Measurements from ENCODE around the gene PPP1R12C. TPM values are rescaled to one million over a fixed set of nuclear protein-coding genes. Genes with fewer than 3 reads are reported as not detected.

Gene PPP1R12C
- total RNA-seq, 4 donors from 2014 or later = 43.5 to 288 (median 116) TPM

GRCh38 chr19:55096061-55096701, 21.3 kb downstream of the PPP1R12C start:
- DNase-seq = no peak
- Histone ChIP-seq H3K36me3 (no peaks in the 10 kb centered on the region), H3K27ac (no peak overlapping the region), H3K4me3 (no peak overlapping the region), H3K27me3 (no peaks in the 10 kb centered on the region), H3K4me1 (no peaks in the 10 kb centered on the region), H3K9me3 (no peaks in the 10 kb centered on the region)
- intact Hi-C loops (cut with DNase I; ENCODE audit: low total_unique reads) = no loop called here
- TF ChIP-seq POLR2A (IDR thresholded peaks at IDR 0.05) = no peak
- TF ChIP-seq, protein P1, sequence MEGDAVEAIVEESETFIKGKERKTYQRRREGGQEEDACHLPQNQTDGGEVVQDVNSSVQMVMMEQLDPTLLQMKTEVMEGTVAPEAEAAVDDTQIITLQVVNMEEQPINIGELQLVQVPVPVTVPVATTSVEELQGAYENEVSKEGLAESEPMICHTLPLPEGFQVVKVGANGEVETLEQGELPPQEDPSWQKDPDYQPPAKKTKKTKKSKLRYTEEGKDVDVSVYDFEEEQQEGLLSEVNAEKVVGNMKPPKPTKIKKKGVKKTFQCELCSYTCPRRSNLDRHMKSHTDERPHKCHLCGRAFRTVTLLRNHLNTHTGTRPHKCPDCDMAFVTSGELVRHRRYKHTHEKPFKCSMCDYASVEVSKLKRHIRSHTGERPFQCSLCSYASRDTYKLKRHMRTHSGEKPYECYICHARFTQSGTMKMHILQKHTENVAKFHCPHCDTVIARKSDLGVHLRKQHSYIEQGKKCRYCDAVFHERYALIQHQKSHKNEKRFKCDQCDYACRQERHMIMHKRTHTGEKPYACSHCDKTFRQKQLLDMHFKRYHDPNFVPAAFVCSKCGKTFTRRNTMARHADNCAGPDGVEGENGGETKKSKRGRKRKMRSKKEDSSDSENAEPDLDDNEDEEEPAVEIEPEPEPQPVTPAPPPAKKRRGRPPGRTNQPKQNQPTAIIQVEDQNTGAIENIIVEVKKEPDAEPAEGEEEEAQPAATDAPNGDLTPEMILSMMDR (IDR thresholded peaks at IDR 0.05) = no peak

DNA sequence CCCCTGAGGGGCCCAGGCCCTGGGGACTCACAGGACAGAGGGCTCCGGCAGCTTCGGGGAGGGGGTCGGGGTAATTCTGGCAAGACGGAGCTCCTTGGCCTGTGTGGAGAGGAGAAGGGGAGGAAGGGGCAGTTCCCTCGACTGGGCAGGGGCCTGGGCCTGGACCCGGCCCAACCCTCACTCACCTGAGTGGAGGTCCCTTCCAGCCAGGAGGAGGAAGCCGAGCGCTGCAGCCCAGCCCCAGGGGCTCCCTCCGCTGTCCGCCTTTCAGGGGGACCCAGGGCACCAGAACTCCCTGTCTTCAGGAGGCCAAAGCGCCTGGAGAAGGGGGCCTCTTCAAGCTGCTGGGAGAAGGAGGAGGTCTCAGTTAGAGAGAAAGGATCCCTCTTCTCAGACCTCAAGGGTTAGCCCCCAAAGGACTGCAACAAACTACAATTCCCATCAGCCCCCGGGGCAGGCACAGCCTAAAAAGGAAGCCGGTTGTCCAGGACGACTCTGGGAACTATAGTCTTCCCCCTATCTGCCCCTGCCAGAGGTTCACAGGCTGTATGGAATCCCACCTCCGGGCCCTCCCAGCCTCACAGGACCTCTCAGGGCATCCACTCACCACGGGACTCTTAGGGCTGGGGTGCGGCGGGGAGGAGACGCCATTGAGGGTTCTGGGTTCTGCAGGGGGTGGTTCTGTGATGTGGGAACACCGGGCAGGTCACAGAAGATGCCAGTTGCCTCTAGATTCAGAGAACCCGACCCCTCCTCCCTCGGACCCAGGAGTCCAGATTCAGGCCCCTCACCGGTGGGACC, 22.0 kb downstream of the PPP1R12C start:
- H3K4me1 ChIP-seq = no peaks in the 10 kb centered on the region
- intact Hi-C loops (cut with DNase I; ENCODE audit: low total_unique reads) = no loop called here
- no peak overlapping the region for H3K27ac ChIP-seq
- no peaks in the 10 kb centered on the region for H3K36me3 ChIP-seq
- H3K4me3 ChIP-seq = no peak overlapping the region
- no peak for DNase-seq
- no peak for TF ChIP-seq POLR2A (IDR thresholded peaks at IDR 0.05)
- TF ChIP-seq, protein P1 (IDR thresholded peaks at IDR 0.05) = no peak
- H3K27me3 ChIP-seq = no peaks in the 10 kb centered on the region
- H3K9me3 ChIP-seq = no peaks in the 10 kb centered on the region

DNA sequence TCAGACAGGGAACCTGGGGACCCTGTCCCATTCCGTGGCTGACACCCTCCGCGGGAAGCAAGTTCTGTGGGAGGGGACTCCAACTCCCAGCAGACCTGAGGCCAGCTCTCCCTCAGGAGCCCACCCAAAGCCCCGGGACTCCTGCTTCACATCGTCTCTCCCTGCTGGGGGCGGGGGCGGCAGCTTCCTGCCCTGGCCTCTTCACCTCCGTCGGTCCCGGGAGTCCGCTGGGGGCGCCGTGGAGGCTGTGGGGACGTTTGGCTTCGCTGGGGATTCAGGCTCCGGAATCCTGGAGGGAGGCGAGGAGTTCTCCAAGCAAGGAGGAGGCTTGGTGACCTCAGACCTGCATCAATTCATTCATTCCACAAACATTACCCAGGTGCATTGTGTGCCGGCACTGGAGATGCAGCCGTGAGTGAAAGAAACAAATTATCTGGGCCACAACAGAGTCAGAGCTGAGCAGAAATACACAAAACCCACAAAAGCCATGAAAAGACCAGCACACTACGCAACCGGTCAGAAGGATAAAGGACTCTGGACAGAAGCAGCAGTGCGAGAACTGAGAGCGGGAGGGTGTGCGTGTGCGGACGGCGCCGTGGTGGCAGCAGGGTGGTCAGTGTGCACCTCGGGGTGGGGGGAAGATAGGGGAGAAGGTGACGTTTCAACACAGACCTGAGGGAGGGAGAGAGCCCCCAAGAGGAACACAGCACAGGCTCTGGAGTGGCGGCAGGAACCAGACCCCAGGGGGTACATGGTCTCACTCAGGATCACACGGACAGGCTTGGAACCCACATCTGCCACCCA, 22.8 kb downstream of the PPP1R12C start:
- Histone ChIP-seq H3K36me3 (no peaks in the 10 kb centered on the region), H3K4me1 (no peaks in the 10 kb centered on the region), H3K27ac (no peak overlapping the region)

DNA sequence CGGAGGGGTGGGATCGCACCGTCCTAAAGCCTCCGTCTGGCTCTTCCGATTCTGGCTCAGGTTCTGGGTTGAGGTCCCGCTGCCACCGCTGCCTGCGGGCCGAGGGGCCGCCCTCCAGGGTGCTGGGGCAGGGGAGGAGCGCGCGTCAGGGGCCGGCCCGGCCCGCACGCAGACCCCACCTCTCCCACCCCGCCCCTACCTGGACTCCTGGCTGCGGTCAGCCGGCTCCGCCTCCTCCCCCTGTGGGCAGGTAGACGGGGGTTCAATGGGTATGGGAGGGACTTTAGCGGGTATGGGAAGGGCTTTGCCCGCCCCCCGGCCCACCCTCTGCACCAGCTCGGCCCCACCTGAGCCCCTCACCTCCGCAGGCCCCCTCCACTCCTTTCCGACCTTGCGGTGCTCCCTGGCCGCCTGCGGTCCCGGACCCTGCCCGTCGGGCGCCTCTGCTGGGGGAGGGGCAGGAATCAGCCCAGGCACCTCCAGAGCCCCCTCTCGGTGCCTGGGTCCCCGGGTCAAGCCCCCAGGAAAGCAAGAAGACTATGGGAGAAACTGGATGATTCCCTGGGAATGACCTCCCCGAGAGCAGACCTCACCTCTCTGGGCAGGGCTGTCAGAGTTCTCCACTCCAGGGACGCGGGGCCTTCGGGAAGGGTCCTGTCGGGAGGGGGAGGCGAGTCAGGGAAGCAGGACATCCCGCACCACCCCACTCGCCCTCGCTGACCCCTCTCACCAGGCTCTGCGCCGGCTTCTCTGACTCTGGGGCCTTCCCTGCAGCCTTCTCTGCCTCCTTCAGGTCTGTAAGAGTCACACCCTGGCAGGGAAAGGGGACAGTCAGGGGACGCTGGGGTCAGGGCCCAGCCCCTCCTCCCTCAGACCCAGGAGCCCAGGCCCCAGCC, 24.8 kb downstream of the PPP1R12C start:
- Histone ChIP-seq H3K4me1 (peaks cover 0 to 8% of the 10 kb centered on the region in 2 donors), H3K27me3 (no peaks in the 10 kb centered on the region), H3K36me3 (no peaks in the 10 kb centered on the region), H3K27ac (no peak overlapping the region), H3K9me3 (no peaks in the 10 kb centered on the region), H3K4me3 (no peak overlapping the region)
- intact Hi-C loops (cut with DNase I; ENCODE audit: low total_unique reads) = no loop called here
- TF ChIP-seq, protein P1 (IDR thresholded peaks at IDR 0.05) = no peak
- TF ChIP-seq POLR2A (IDR thresholded peaks at IDR 0.05) = no peak
- DNase-seq = no peak

More for the DNA sequence above, 22.8 kb downstream of the PPP1R12C start:
- Histone ChIP-seq H3K4me3 (no peak overlapping the region), H3K27me3 (no peaks in the 10 kb centered on the region), H3K9me3 (no peaks in the 10 kb centered on the region)
- no peak for TF ChIP-seq POLR2A (IDR thresholded peaks at IDR 0.05)
- TF ChIP-seq, protein P1 (IDR thresholded peaks at IDR 0.05) = no peak
- intact Hi-C loops (cut with DNase I; ENCODE audit: low total_unique reads) = no loop called here
- no peak for DNase-seq

All from uterus (tissue), 4 donors.